A673 (cell line): ENCODE data around the gene SYNE2. TPM values are rescaled to one million over a fixed set of nuclear protein-coding genes. Genes with fewer than 3 reads are reported as not detected.

Experiments
- BruUV-seq: library from RNA; stranded (reverse); fragments of 400-500 nt; replicated peaks from 2 replicates; lab custom pipeline; 2021; lab: Mats Ljungman, UMichigan
- CTCF ChIA-PET: fragments of 300-600 bp; sonication (Branson Sonifier 250); formaldehyde crosslinking; loops from one replicate; lab custom pipeline; 2022; ENCODE audit warnings: antibody characterized with exemption; lab: Charles Lee
- POLR2A ChIA-PET: fragments of 300-600 bp; sonication (Branson Sonifier 250); formaldehyde crosslinking; loops from one replicate; lab custom pipeline; 2022; ENCODE audit warnings: antibody characterized with exemption; ENCODE audit not compliant: low non-redundant PET; lab: Charles Lee
- DNase-seq: peaks from one replicate; pipeline ENCODE4 v3.0.0-alpha.2; 2015; ENCODE audit warnings: low spot score
- H3K27ac ChIP-seq: fragments of 200-600 bp; sonication (generic); 2 replicates; pipeline ENCODE4 v1.5.1; 2016; ENCODE audit warnings: mixed run types, low read depth, mild to moderate bottlenecking, mixed read lengths, antibody characterized with exemption, low read length; ENCODE audit not compliant: poor library complexity, severe bottlenecking
- H3K27me3 ChIP-seq: fragments of 200-600 bp; sonication (generic); replicated peaks from 2 replicates; pipeline ENCODE4 v1.6.1; 2017; ENCODE audit warnings: mixed run types, low read depth, mild to moderate bottlenecking, mixed read lengths, antibody characterized with exemption, low read length; ENCODE audit not compliant: insufficient read depth, poor library complexity
- H3K36me3 ChIP-seq: fragments of 200-600 bp; sonication (generic); 2 replicates; pipeline ENCODE4 v1.6.1; 2016; ENCODE audit warnings: mixed run types, mild to moderate bottlenecking, mixed read lengths, antibody characterized with exemption, low read length; ENCODE audit not compliant: insufficient read depth, poor library complexity, severe bottlenecking
- H3K4me1 ChIP-seq: fragments of 200-600 bp; sonication (generic); 2 replicates; pipeline ENCODE4 v1.6.1; 2017; ENCODE audit warnings: mixed run types, mild to moderate bottlenecking, mixed read lengths, antibody characterized with exemption, low read length; ENCODE audit not compliant: insufficient read depth, poor library complexity, severe bottlenecking
- H3K4me3 ChIP-seq: fragments of 200-600 bp; sonication (generic); 2 replicates; pipeline ENCODE4 v1.5.1; 2016; ENCODE audit warnings: low read depth, mixed run types, mild to moderate bottlenecking, mixed read lengths, low read length; ENCODE audit not compliant: poor library complexity, severe bottlenecking
- H3K9me3 ChIP-seq: fragments of 200-600 bp; sonication (generic); 2 replicates; pipeline ENCODE4 v1.6.1; 2016; ENCODE audit warnings: mixed run types, low read depth, mild to moderate bottlenecking, mixed read lengths, antibody characterized with exemption, low read length; ENCODE audit not compliant: poor library complexity, severe bottlenecking
- EZH2 ChIP-seq: fragments of 200-600 bp; sonication (generic); IDR thresholded peaks from 2 replicates; pipeline ENCODE4 v1.6.1; 2017; ENCODE audit warnings: borderline replicate concordance, low read depth, mild to moderate bottlenecking, mixed read lengths, antibody characterized with exemption, low read length; ENCODE audit not compliant: poor library complexity, severe bottlenecking
- intact Hi-C: fragments of 100-400 bp; cut with micrococcal nuclease; formaldehyde crosslinking; loops from one replicate; pipeline ENCODE4 v1.10.0; 2022; ENCODE audit not compliant: unreplicated experiment
- total RNA-seq: library from RNA; stranded (reverse); gene quantifications from 2 replicates; pipeline ENCODE4 v1.2.3, GENCODE V29; 2021
- TF ChIP-seq, protein P1 (sequence below): fragments of 300-800, 200-600 bp; sonication (generic); conservative IDR thresholded peaks from 2 replicates; pipeline ENCODE4 v1.5.1; 2017; ENCODE audit warnings: low read depth, mild to moderate bottlenecking, antibody characterized with exemption, low read length, moderate library complexity, mixed read lengths

The SYNE2 gene
- total RNA-seq, 1 experiment from 2014 or later = 68.2 TPM

DNA sequence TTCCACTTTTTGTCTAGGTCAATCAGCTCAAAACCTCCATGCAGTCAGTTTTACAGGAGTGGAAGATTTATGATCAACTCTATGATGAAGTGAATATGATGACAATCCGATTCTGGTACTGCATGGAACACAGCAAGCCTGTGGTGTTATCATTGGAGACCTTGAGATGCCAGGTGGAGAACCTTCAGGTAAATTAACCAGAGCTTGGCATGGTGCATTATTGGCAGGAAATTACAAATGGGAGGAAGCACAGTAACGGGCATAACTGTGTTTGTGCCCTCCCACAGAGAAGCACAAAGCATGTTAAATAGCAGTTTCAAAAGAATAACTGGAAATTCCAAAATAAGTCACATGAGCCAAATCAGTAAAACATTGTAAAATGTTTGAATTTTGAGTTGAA is 305.8 kb downstream of the SYNE2 start:
- POLR2A ChIA-PET = interaction anchor here (0.6 kb wide), 1 partner anchor 65 kb away, joined by 3 read pairs; no protein-coding TSS in a partner anchor
- DNase-seq = no peak
- Histone ChIP-seq H3K36me3 (peaks cover 11% of the 10 kb centered on the region), H3K27ac (no peak overlapping the region), H3K27me3 (no peaks in the 10 kb centered on the region), H3K4me1 (no peaks in the 10 kb centered on the region), H3K4me3 (no peak overlapping the region), H3K9me3 (no peaks in the 10 kb centered on the region)
- intact Hi-C loops = no loop called here
- TF ChIP-seq, protein P1, sequence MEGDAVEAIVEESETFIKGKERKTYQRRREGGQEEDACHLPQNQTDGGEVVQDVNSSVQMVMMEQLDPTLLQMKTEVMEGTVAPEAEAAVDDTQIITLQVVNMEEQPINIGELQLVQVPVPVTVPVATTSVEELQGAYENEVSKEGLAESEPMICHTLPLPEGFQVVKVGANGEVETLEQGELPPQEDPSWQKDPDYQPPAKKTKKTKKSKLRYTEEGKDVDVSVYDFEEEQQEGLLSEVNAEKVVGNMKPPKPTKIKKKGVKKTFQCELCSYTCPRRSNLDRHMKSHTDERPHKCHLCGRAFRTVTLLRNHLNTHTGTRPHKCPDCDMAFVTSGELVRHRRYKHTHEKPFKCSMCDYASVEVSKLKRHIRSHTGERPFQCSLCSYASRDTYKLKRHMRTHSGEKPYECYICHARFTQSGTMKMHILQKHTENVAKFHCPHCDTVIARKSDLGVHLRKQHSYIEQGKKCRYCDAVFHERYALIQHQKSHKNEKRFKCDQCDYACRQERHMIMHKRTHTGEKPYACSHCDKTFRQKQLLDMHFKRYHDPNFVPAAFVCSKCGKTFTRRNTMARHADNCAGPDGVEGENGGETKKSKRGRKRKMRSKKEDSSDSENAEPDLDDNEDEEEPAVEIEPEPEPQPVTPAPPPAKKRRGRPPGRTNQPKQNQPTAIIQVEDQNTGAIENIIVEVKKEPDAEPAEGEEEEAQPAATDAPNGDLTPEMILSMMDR = no peak
- TF ChIP-seq EZH2 = no peak
- CTCF ChIA-PET = no interaction called here
- no TSS peak for BruUV-seq

DNA sequence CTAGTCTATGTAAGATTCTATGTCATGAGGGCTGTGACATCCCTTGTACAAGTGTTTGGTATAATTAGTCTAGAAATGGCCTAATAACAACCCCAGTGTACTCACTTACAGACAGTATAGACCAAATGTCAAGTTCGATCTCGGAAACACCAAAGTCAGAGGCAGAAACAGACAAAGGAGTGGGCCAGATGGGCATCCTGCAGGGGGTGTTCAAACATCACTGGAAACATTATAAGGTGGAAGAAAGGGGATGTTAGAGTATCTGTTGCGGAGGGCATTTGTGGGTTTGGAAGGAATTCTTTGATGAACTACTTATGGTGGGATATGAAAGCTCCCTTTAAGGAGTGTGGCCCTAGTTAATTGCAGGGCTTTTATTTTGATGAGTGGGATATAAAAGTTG is 306.8 kb downstream of the SYNE2 start:
- Histone ChIP-seq H3K27me3 (no peaks in the 10 kb centered on the region), H3K36me3 (peaks cover 15% of the 10 kb centered on the region), H3K9me3 (no peaks in the 10 kb centered on the region), H3K4me1 (no peaks in the 10 kb centered on the region), H3K4me3 (no peak overlapping the region), H3K27ac (no peak overlapping the region)
- no peak for DNase-seq
- BruUV-seq = no TSS peak
- ChIA-PET POLR2A (no interaction called here), CTCF (no interaction called here)
- TF ChIP-seq EZH2 = no peak
- TF ChIP-seq, protein P1 = 0 out of 2 replicates have a peak, but pooled peaks have one; percentile 13
- intact Hi-C loops = no loop called here

DNA sequence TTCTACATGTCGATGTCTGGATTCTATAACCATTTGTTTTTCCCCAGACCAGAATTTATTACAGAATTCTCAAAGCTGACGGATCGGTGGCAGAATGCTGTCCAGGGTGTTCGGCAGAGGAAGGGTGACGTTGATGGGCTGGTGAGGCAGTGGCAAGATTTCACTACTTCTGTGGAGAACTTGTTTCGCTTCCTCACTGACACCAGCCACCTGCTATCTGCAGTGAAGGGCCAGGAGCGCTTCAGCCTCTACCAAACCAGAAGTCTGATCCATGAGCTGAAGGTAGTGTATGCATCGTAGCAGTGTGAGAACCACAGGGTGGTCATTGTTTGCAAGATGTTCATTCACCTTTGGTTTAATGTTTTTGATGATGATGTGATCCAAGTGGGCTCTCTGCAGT is 317.4 kb downstream of the SYNE2 start:
- H3K4me1 ChIP-seq = no peaks in the 10 kb centered on the region
- H3K36me3 ChIP-seq = peaks cover 6% of the 10 kb centered on the region
- POLR2A ChIA-PET = no interaction called here
- TF ChIP-seq EZH2 = no peak
- TF ChIP-seq, protein P1 = no peak
- intact Hi-C loops = no loop called here
- H3K27ac ChIP-seq = no peak overlapping the region
- CTCF ChIA-PET = no interaction called here
- no peak for DNase-seq
- no TSS peak for BruUV-seq
- H3K4me3 ChIP-seq = no peak overlapping the region
- H3K27me3 ChIP-seq = no peaks in the 10 kb centered on the region
- H3K9me3 ChIP-seq = no peaks in the 10 kb centered on the region
